ENCODE data around the gene RAI1.

RAI1 gene

GRCh38 chr17:17785407-17785806, 104.1 kb downstream of the RAI1 start:
- H3K27me3 ChIP-seq (ENCODE audit: control insufficient read depth in 2 of 2, insufficient read depth in 2 of 2, low read length in 2 of 2), result no peaks in the 10 kb centered on the region
- H3K27ac ChIP-seq (ENCODE audit: low read depth in 2 of 2, low read length in 2 of 2), result no peak overlapping the region
- H3K4me3 ChIP-seq (ENCODE audit: low read length in 2 of 2), result no peak overlapping the region
- H3K36me3 ChIP-seq (ENCODE audit: control insufficient read depth in 2 of 2, insufficient read depth in 2 of 2, low read length in 2 of 2), result no peaks in the 10 kb centered on the region
- no peaks in the 10 kb centered on the region for H3K9me3 ChIP-seq (ENCODE audit: control insufficient read depth in 2 of 2, low read length in 2 of 2)
- H3K9ac ChIP-seq (ENCODE audit: low read depth in 1 of 2, low read length in 2 of 2), result no peak overlapping the region
- peaks cover 27 to 28% of the 10 kb centered on the region in 2 donors for H3K4me1 ChIP-seq (ENCODE audit: control insufficient read depth in 2 of 2, insufficient read depth in 2 of 2, low read length in 2 of 2)

GRCh38 chr17:17786998-17787397, 105.7 kb downstream of the RAI1 start:
- Histone ChIP-seq H3K4me1 (ENCODE audit: control insufficient read depth in 2 of 2, insufficient read depth in 2 of 2, low read length in 2 of 2) (peaks cover 21 to 27% of the 10 kb centered on the region in 2 donors), H3K27ac (ENCODE audit: low read depth in 2 of 2, low read length in 2 of 2) (no peak overlapping the region), H3K9ac (ENCODE audit: low read depth in 1 of 2, low read length in 2 of 2) (no peak overlapping the region), H3K27me3 (ENCODE audit: control insufficient read depth in 2 of 2, insufficient read depth in 2 of 2, low read length in 2 of 2) (no peaks in the 10 kb centered on the region), H3K4me3 (ENCODE audit: low read length in 2 of 2) (no peak overlapping the region), H3K36me3 (ENCODE audit: control insufficient read depth in 2 of 2, insufficient read depth in 2 of 2, low read length in 2 of 2) (no peaks in the 10 kb centered on the region), H3K9me3 (ENCODE audit: control insufficient read depth in 2 of 2, low read length in 2 of 2) (no peaks in the 10 kb centered on the region)

GRCh38 chr17:17787568-17787967, 106.3 kb downstream of the RAI1 start:
- Histone ChIP-seq H3K36me3 (ENCODE audit: control insufficient read depth in 2 of 2, insufficient read depth in 2 of 2, low read length in 2 of 2) (no peaks in the 10 kb centered on the region), H3K4me1 (ENCODE audit: control insufficient read depth in 2 of 2, insufficient read depth in 2 of 2, low read length in 2 of 2) (peaks cover 24 to 28% of the 10 kb centered on the region in 2 donors), H3K9ac (ENCODE audit: low read depth in 1 of 2, low read length in 2 of 2) (no peak overlapping the region), H3K27ac (ENCODE audit: low read depth in 2 of 2, low read length in 2 of 2) (no peak overlapping the region), H3K27me3 (ENCODE audit: control insufficient read depth in 2 of 2, insufficient read depth in 2 of 2, low read length in 2 of 2) (no peaks in the 10 kb centered on the region), H3K9me3 (ENCODE audit: control insufficient read depth in 2 of 2, low read length in 2 of 2) (no peaks in the 10 kb centered on the region), H3K4me3 (ENCODE audit: low read length in 2 of 2) (no peak overlapping the region)

- H3K27ac ChIP-seq (ENCODE audit: low read depth in 2 of 2, low read length in 2 of 2), result no peak overlapping the region
- no peaks in the 10 kb centered on the region for H3K27me3 ChIP-seq (ENCODE audit: control insufficient read depth in 2 of 2, insufficient read depth in 2 of 2, low read length in 2 of 2)
- H3K4me1 ChIP-seq (ENCODE audit: control insufficient read depth in 2 of 2, insufficient read depth in 2 of 2, low read length in 2 of 2), result peaks cover 20 to 25% of the 10 kb centered on the region in 2 donors
- H3K4me3 ChIP-seq (ENCODE audit: low read length in 2 of 2), result no peak overlapping the region
- H3K36me3 ChIP-seq (ENCODE audit: control insufficient read depth in 2 of 2, insufficient read depth in 2 of 2, low read length in 2 of 2), result peaks cover 1 to 2% of the 10 kb centered on the region in 2 donors
- H3K9ac ChIP-seq (ENCODE audit: low read depth in 1 of 2, low read length in 2 of 2), result no peak overlapping the region
- H3K9me3 ChIP-seq (ENCODE audit: control insufficient read depth in 2 of 2, low read length in 2 of 2), result no peaks in the 10 kb centered on the region
Measured at GRCh38 chr17:17788967-17789366, 107.7 kb downstream of the RAI1 start.

- Histone ChIP-seq H3K9ac (ENCODE audit: low read depth in 1 of 2, low read length in 2 of 2) (no peak overlapping the region), H3K27me3 (ENCODE audit: control insufficient read depth in 2 of 2, insufficient read depth in 2 of 2, low read length in 2 of 2) (no peaks in the 10 kb centered on the region), H3K9me3 (ENCODE audit: control insufficient read depth in 2 of 2, low read length in 2 of 2) (no peaks in the 10 kb centered on the region), H3K27ac (ENCODE audit: low read depth in 2 of 2, low read length in 2 of 2) (no peak overlapping the region), H3K4me1 (ENCODE audit: control insufficient read depth in 2 of 2, insufficient read depth in 2 of 2, low read length in 2 of 2) (peaks cover 16 to 21% of the 10 kb centered on the region in 2 donors), H3K36me3 (ENCODE audit: control insufficient read depth in 2 of 2, insufficient read depth in 2 of 2, low read length in 2 of 2) (peaks cover 5 to 6% of the 10 kb centered on the region in 2 donors), H3K4me3 (ENCODE audit: low read length in 2 of 2) (no peak overlapping the region)
Measured at GRCh38 chr17:17789410-17789809, 108.2 kb downstream of the RAI1 start.

- Histone ChIP-seq H3K4me1 (ENCODE audit: control insufficient read depth in 2 of 2, insufficient read depth in 2 of 2, low read length in 2 of 2) (peaks cover 15 to 16% of the 10 kb centered on the region in 2 donors), H3K9ac (ENCODE audit: low read depth in 1 of 2, low read length in 2 of 2) (no peak overlapping the region), H3K27ac (ENCODE audit: low read depth in 2 of 2, low read length in 2 of 2) (no peak overlapping the region), H3K27me3 (ENCODE audit: control insufficient read depth in 2 of 2, insufficient read depth in 2 of 2, low read length in 2 of 2) (no peaks in the 10 kb centered on the region), H3K9me3 (ENCODE audit: control insufficient read depth in 2 of 2, low read length in 2 of 2) (no peaks in the 10 kb centered on the region), H3K36me3 (ENCODE audit: control insufficient read depth in 2 of 2, insufficient read depth in 2 of 2, low read length in 2 of 2) (peaks cover 10 to 11% of the 10 kb centered on the region in 2 donors), H3K4me3 (ENCODE audit: low read length in 2 of 2) (no peak overlapping the region)
Measured at GRCh38 chr17:17789828-17790636, 108.8 kb downstream of the RAI1 start.

GRCh38 chr17:17790637-17791464, 109.6 kb downstream of the RAI1 start:
- Histone ChIP-seq H3K4me1 (ENCODE audit: control insufficient read depth in 2 of 2, insufficient read depth in 2 of 2, low read length in 2 of 2) (peaks cover 15 to 16% of the 10 kb centered on the region in 2 donors), H3K4me3 (ENCODE audit: low read length in 2 of 2) (no peak overlapping the region), H3K9me3 (ENCODE audit: control insufficient read depth in 2 of 2, low read length in 2 of 2) (no peaks in the 10 kb centered on the region), H3K36me3 (ENCODE audit: control insufficient read depth in 2 of 2, insufficient read depth in 2 of 2, low read length in 2 of 2) (peaks cover 10 to 15% of the 10 kb centered on the region in 2 donors), H3K27me3 (ENCODE audit: control insufficient read depth in 2 of 2, insufficient read depth in 2 of 2, low read length in 2 of 2) (no peaks in the 10 kb centered on the region), H3K9ac (ENCODE audit: low read depth in 1 of 2, low read length in 2 of 2) (no peak overlapping the region), H3K27ac (ENCODE audit: low read depth in 2 of 2, low read length in 2 of 2) (no peak overlapping the region)

- no peaks in the 10 kb centered on the region for H3K27me3 ChIP-seq (ENCODE audit: control insufficient read depth in 2 of 2, insufficient read depth in 2 of 2, low read length in 2 of 2)
- H3K4me3 ChIP-seq (ENCODE audit: low read length in 2 of 2), result no peak overlapping the region
- H3K9me3 ChIP-seq (ENCODE audit: control insufficient read depth in 2 of 2, low read length in 2 of 2), result no peaks in the 10 kb centered on the region
- no peak overlapping the region for H3K9ac ChIP-seq (ENCODE audit: low read depth in 1 of 2, low read length in 2 of 2)
- H3K4me1 ChIP-seq (ENCODE audit: control insufficient read depth in 2 of 2, insufficient read depth in 2 of 2, low read length in 2 of 2), result peaks cover 15 to 16% of the 10 kb centered on the region in 2 donors
- no peak overlapping the region for H3K27ac ChIP-seq (ENCODE audit: low read depth in 2 of 2, low read length in 2 of 2)
- peaks cover 10 to 15% of the 10 kb centered on the region in 2 donors for H3K36me3 ChIP-seq (ENCODE audit: control insufficient read depth in 2 of 2, insufficient read depth in 2 of 2, low read length in 2 of 2)
Measured at GRCh38 chr17:17792037-17792550, 110.8 kb downstream of the RAI1 start.

GRCh38 chr17:17792551-17793377, 111.5 kb downstream of the RAI1 start:
- peaks cover 15 to 16% of the 10 kb centered on the region in 2 donors for H3K4me1 ChIP-seq (ENCODE audit: control insufficient read depth in 2 of 2, insufficient read depth in 2 of 2, low read length in 2 of 2)
- H3K27ac ChIP-seq (ENCODE audit: low read depth in 2 of 2, low read length in 2 of 2), result no peak overlapping the region
- no peak overlapping the region for H3K4me3 ChIP-seq (ENCODE audit: low read length in 2 of 2)
- H3K9ac ChIP-seq (ENCODE audit: low read depth in 1 of 2, low read length in 2 of 2), result no peak overlapping the region
- H3K27me3 ChIP-seq (ENCODE audit: control insufficient read depth in 2 of 2, insufficient read depth in 2 of 2, low read length in 2 of 2), result no peaks in the 10 kb centered on the region
- peaks cover 14 to 18% of the 10 kb centered on the region in 2 donors for H3K36me3 ChIP-seq (ENCODE audit: control insufficient read depth in 2 of 2, insufficient read depth in 2 of 2, low read length in 2 of 2)
- H3K9me3 ChIP-seq (ENCODE audit: control insufficient read depth in 2 of 2, low read length in 2 of 2), result no peaks in the 10 kb centered on the region
